GM19035 (cell line): ENCODE results near the gene DMRTB1.

Experiments
- ATAC-seq: cut with Tn5 transposase; IDR thresholded peaks from one replicate; pipeline ENCODE4 v1.9.1; 2021; ENCODE audit not compliant: unreplicated experiment

Gene DMRTB1

GRCh38 chr1:53459321-53460175, at the start of gene DMRTB1:
DMRTB1 (plus strand) TSS chr1:53459399; CDS start chr1:53459454, 55 bp downstream.
- no peak for ATAC-seq

- no peak for ATAC-seq
These were observed 49.5 kb upstream of the DMRTB1 start for GRCh38 chr1:53409695-53410094.

GRCh38 chr1:53410100-53410541, 49.1 kb upstream of the DMRTB1 start:
- ATAC-seq = no peak

- ATAC-seq = no peak
These were observed 48.5 kb upstream of the DMRTB1 start for GRCh38 chr1:53410701-53411100.

- no peak for ATAC-seq
These were observed 47.6 kb upstream of the DMRTB1 start for GRCh38 chr1:53411541-53412152.

GRCh38 chr1:53412285-53413174, 46.7 kb upstream of the DMRTB1 start:
- ATAC-seq = no peak

GRCh38 chr1:53413175-53414001, 45.8 kb upstream of the DMRTB1 start:
- no peak for ATAC-seq

- ATAC-seq = no peak
These were observed 44.6 kb upstream of the DMRTB1 start for GRCh38 chr1:53414632-53415031.

- no peak for ATAC-seq
These were observed 43.8 kb upstream of the DMRTB1 start for GRCh38 chr1:53415432-53415831.

- no peak for ATAC-seq
These were observed 42.9 kb upstream of the DMRTB1 start for GRCh38 chr1:53416269-53416813.

- no peak for ATAC-seq
These were observed 42.1 kb upstream of the DMRTB1 start for GRCh38 chr1:53417074-53417511.

- ATAC-seq = no peak
These were observed 40.2 kb upstream of the DMRTB1 start for GRCh38 chr1:53419034-53419433.

- no peak for ATAC-seq
These were observed 38.9 kb upstream of the DMRTB1 start for GRCh38 chr1:53420341-53420740.

GRCh38 chr1:53421208-53421607, 38.0 kb upstream of the DMRTB1 start:
- ATAC-seq = no peak

- no peak for ATAC-seq
These were observed 28.9 kb upstream of the DMRTB1 start for GRCh38 chr1:53430261-53430660.

GRCh38 chr1:53430779-53431178, 28.4 kb upstream of the DMRTB1 start:
- no peak for ATAC-seq

- ATAC-seq = no peak
These were observed 28.0 kb upstream of the DMRTB1 start for GRCh38 chr1:53431244-53431643.

GRCh38 chr1:53431805-53432565, 27.2 kb upstream of the DMRTB1 start:
- no peak for ATAC-seq

- no peak for ATAC-seq
These were observed 26.6 kb upstream of the DMRTB1 start for GRCh38 chr1:53432611-53433010.
